SK-MEL-5 (cell line): ENCODE results near the gene STON2. TPM values are rescaled to one million over a fixed set of nuclear protein-coding genes. Genes with fewer than 3 reads are reported as not detected.

Experiments
- DNase-seq: peaks from one replicate; pipeline ENCODE4 v3.0.0-alpha.2; 2016; ENCODE audit warnings: low read depth, low spot score
- in situ Hi-C: cut with HindIII; loops from 2 replicates; pipeline ENCODE4 v1.10.0; 2016; ENCODE audit warnings: low sequenced_read_pairs, high pct_unique_total_duplicates, low pct_unique_long_range_greater_than_20kb
- total RNA-seq: library from RNA; depleted of rRNA; stranded (reverse); fragments of >200 nt; shearing (Covaris generic); gene quantifications from 2 replicates; pipeline ENCODE4 v1.2.3, GENCODE V29; 2014

Gene STON2
- total RNA-seq, 1 experiment from 2014 or later: 14.8 TPM

GRCh38 chr14:81298911-81299310 is 101.2 kb downstream of the STON2 start:
- DNase-seq: no peak
- in situ Hi-C loops: no loop called here

- in situ Hi-C loops: no loop called here
- no peak for DNase-seq
These were observed 102.0 kb downstream of the STON2 start for GRCh38 chr14:81298122-81298521.

GRCh38 chr14:81295958-81296923 is 103.9 kb downstream of the STON2 start:
- no peak for DNase-seq
- in situ Hi-C loops: no loop called here

- in situ Hi-C loops: no loop called here
- no peak for DNase-seq
These were observed 110.6 kb downstream of the STON2 start for GRCh38 chr14:81289516-81289915.

GRCh38 chr14:81286574-81287370 is 113.4 kb downstream of the STON2 start:
- DNase-seq: no peak
- in situ Hi-C loops: no loop called here

GRCh38 chr14:81285245-81285644 is 114.9 kb downstream of the STON2 start:
- in situ Hi-C loops: no loop called here

GRCh38 chr14:81281332-81281731 is 118.8 kb downstream of the STON2 start:
- DNase-seq: no peak
- in situ Hi-C loops: no loop called here

More at GRCh38 chr14:81285245-81285644, 114.9 kb downstream of the STON2 start:
- DNase-seq: no peak

GRCh38 chr14:81280136-81280791 is 119.9 kb downstream of the STON2 start:
- in situ Hi-C loops: no loop called here

GRCh38 chr14:81277096-81277495 is 123.0 kb downstream of the STON2 start:
- no peak for DNase-seq
- in situ Hi-C loops: no loop called here

More at GRCh38 chr14:81280136-81280791, 119.9 kb downstream of the STON2 start:
- no peak for DNase-seq

GRCh38 chr14:81276073-81277069 is 123.8 kb downstream of the STON2 start:
- in situ Hi-C loops: no loop called here
- no peak for DNase-seq

- DNase-seq: peak; percentile 70
- in situ Hi-C loops: no loop called here
These were observed 124.6 kb downstream of the STON2 start for GRCh38 chr14:81275305-81276072.

GRCh38 chr14:81273961-81274575 is 126.1 kb downstream of the STON2 start:
- no peak for DNase-seq
- in situ Hi-C loops: no loop called here

GRCh38 chr14:81273521-81273920 is 126.6 kb downstream of the STON2 start:
- no peak for DNase-seq
- in situ Hi-C loops: no loop called here

- in situ Hi-C loops: no loop called here
- no peak for DNase-seq
These were observed 127.8 kb downstream of the STON2 start for GRCh38 chr14:81272317-81272716.

GRCh38 chr14:81269979-81270375 is 130.1 kb downstream of the STON2 start:
- in situ Hi-C loops: no loop called here
- no peak for DNase-seq
